ENCODE data around the gene TYRO3.
"Not testable (repeated sequence)": the region's sequence is repeated elsewhere in the genome, so short reads cannot be mapped to it uniquely, and the experiment has no call there.

The TYRO3 gene

DNA sequence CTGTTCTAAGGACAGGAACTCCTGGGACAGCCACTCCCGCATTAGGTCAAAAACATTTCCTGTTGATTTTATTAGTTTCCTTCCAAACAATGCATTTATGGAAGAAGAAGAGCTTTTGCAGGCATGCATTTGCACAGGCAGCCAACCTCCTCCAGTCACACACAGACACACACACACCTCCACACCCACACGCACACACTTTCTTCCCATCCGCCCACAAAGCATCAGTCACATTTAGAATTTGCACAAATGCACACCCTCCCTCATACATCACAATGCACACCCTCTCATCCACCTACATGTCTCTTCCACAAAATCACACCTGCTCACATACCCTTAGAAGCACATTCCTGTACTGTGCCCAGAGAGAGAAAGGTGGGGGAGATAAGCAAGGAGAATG lies 4.1 kb upstream of the TYRO3 start:
- DNase-seq: no peak

GRCh38 chr15:41556677-41557076 lies 2.3 kb upstream of the TYRO3 start:
- DNase-seq: no peak

GRCh38 chr15:41557673-41558399 lies 1.2 kb upstream of the TYRO3 start:
- DNase-seq: no peak

DNA sequence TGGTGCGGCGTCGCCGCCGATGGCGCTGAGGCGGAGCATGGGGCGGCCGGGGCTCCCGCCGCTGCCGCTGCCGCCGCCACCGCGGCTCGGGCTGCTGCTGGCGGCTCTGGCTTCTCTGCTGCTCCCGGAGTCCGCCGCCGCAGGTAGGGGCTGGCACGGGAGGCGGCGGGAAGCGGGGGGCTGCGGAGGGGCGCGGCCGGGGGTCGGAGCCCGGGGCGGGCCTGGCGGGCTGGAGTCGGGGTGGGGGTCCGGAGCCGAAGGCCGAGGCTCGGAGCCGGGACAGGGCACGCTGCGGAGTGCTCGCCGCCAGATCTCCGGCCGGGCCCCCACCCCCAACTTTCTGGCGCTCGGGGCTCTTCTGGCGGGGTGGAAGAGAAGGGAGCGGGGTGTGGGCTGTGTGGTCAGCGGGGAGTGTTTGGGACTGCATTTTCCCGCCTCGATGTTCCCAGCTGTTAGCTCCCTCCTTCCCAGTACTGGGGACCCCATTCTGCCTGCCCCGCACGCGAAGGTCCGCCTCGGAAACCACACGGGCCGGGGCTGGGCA lies 299 bp downstream of the TYRO3 start:
- DNase-seq: no peak

- DNase-seq: no peak
Observed at GRCh38 chr15:41560572-41560874, 1.5 kb downstream of the TYRO3 start.

GRCh38 chr15:41561104-41561776 lies 2.2 kb downstream of the TYRO3 start:
- no peak for DNase-seq

- no peak for DNase-seq
Observed at GRCh38 chr15:41561777-41562145, 2.7 kb downstream of the TYRO3 start.

DNA sequence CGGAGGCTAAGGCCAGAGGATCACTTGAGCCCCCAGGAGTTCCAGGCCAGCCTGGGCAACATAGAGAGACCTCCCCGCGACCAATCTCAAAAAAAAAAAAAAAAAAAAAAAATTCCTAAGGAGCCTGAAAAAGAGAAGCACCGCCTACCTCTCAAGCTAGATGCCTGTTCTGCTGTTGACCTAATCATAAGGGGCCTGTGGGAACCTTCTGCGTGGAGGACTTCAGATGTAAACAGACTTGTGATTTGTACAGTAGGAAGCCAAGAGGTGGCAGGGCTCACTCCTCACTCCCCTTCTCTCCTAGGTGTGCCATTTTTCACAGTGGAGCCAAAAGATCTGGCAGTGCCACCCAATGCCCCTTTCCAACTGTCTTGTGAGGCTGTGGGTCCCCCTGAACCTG lies 3.2 kb downstream of the TYRO3 start:
- DNase-seq: no peak

DNA sequence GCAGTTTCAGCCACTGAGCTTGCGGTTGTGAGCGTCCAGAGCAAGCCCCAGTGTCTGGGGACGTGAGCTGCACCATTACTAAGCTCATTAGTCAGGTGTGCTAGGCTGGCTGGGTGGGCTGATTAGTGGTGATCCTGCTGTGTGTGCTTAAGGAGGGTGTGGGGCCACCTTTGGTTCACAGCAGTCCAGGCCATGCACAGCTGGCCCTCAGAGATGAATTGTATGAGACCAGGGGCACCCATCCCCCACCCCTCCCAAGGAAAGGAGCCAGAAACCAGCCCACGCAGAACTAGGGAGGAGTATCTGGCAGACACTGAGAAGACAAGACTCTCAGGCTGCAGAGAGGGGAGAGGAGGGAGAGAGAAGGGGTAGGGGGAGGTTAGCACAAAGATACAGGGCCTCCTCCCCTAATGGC lies 3.8 kb downstream of the TYRO3 start:
- DNase-seq: no peak

DNA sequence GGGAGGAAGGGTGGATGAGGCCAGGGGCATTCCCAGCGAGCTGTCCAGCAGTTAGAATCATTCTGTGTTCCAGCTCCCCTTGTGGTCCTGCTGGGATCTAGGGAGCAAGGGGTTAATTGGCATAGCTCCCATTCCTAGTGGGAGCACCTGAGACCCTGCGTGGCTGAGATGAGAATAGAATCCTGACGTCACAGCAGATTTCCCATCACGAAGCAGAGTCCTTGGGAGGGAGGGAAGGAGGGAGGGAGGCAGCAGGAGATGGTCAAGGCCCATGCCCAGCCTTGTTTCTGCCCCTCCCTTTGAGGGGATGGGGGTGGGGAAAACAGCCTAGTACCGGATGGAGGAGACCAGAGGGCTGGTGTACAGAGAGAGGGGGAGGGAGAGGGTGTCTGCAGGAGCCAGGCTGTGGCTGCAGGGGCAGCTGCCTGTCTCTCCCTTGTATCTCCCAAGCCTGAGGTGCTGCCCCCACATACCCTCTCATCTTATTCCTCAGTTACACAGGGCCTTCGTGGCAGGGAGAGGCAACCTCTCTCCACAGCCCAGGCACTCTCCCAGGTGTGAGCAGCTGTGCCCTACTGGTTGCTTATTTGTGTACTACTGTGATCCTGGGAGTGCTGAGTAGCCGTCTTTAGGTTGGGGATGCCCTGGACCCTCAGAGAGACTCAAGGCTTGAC lies 5.4 kb downstream of the TYRO3 start:
- DNase-seq: no peak

GRCh38 chr15:41564960-41565502 lies 6.0 kb downstream of the TYRO3 start:
- DNase-seq: no peak

GRCh38 chr15:41565702-41566101 lies 6.7 kb downstream of the TYRO3 start:
- no peak for DNase-seq

- no peak for DNase-seq
Observed at GRCh38 chr15:41566121-41566885, 7.3 kb downstream of the TYRO3 start.

GRCh38 chr15:41567261-41567660 lies 8.2 kb downstream of the TYRO3 start:
- DNase-seq: no peak

GRCh38 chr15:41567862-41568261 lies 8.8 kb downstream of the TYRO3 start:
- DNase-seq: no peak

DNA sequence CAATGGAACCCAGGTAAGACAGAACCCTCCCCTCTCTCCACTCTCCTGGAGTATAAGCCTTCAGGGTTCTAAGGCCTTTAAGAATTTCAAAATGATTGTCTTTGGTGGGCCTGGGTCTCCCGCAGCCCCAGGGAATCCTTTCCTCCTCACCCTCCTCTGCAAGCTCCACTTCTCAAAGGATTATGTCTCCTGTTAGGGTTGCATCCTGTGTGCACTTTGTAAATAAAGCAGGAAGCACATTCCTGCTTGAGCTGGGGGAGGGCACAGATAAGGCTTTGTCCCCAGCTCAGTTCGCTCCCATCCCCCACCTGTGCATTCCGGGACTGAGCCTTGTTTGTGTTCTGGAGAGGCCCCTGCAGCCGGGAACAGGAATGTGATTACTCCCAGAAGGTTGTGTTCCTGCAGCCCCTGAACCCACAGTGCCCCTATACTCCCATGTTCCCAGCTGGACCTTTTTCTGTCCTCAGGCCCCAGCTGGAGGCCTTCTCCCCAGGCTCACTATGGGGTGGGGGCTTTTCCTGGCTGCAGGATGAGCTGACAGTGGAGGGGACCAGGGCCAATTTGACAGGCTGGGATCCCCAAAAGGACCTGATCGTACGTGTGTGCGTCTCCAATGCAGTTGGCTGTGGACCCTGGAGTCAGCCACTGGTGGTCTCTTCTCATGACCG lies 9.5 kb downstream of the TYRO3 start:
- no peak for DNase-seq

DNA sequence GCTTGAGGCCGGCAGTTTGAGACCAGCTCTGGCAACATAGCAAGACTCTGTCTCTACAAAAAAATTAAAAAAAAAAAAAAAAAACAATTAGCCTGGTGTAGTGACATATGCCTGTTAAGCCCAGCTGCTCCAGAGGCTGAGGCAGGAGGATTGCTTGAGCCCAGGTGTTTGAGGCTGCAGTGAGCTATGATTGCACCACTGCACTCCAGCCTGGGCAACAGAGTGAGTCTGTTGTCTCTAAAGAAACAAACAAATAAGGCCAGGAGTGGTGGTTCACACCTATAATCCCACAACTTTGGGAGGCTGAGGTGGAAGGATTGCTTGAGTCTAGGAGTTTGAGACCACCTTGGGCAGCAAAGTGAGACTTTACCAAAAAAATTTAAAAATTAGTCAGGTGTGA lies 10.2 kb downstream of the TYRO3 start:
- DNase-seq: not testable (repeated sequence)

- DNase-seq: no peak
Observed at GRCh38 chr15:41570764-41571163, 11.8 kb downstream of the TYRO3 start.

DNA sequence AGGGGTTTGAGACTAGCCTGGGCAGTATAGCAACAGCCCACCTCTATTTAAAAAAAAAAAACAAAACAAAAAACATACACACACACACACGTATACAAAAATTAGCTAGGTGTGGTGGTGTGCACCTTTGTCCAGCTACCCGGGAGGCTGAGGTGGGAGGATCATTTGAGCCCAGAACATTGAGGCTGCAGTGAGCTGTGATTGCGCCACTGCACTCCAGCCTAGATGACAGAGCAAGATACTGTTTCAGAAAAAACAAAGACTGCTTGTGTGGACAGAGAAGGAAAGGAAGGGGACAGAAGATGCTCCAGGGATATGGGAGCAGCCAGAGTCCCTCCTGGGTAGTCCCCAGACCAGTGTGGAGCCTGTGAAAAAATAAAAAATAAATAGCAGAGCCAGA lies 12.9 kb downstream of the TYRO3 start:
- no peak for DNase-seq

- DNase-seq: no peak
Observed at GRCh38 chr15:41572866-41573265, 13.9 kb downstream of the TYRO3 start.

DNA sequence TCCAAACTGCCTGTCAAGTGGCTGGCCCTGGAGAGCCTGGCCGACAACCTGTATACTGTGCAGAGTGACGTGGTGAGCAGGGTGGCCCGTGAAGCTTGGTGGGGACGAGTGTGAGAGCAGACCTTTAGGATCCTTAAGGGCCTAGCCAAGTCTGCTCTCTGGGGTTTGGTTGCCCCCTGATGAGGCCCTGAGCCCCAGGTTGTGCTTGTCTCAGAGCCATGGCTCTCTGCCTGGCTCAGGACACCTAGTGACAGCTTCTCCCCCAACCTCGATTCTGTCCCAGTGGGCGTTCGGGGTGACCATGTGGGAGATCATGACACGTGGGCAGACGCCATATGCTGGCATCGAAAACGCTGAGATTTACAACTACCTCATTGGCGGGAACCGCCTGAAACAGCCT lies 14.4 kb downstream of the TYRO3 start:
- DNase-seq: no peak

DNA sequence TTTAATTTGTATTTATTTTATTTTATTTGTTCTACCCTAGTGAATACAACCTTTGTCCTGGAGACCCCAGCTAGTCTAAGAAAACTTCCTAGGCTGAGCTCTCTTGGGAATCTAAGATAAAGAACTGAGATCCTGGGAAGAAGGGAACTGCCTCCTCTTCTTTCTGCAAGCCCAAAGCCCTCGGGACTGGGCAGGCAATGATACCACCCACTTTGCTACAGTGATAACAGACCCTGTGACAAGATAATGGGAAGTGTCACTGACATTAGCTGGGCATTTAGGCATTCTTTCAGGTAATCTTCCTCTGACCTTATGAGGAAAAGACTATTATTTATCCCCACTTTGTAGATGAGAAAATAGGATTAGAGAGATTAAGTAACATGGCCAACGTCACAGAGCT lies 15.1 kb downstream of the TYRO3 start:
- no peak for DNase-seq

- DNase-seq: no peak
Observed at GRCh38 chr15:41575282-41575681, 16.3 kb downstream of the TYRO3 start.
